OCI-LY1 (cell line): Measurements from ENCODE around the gene CNTN1.
"Not testable (repeated sequence)": the region's sequence is repeated elsewhere in the genome, so short reads cannot be mapped to it uniquely, and the experiment has no call there.

Experiments
- H2AFZ ChIP-seq: fragments of 200-600 bp; sonication (generic), shearing (Covaris generic); 2 replicates; pipeline ENCODE4 v1.6.0; 2014; ENCODE audit warnings: antibody characterized with exemption, mild to moderate bottlenecking, low read length
- H3F3A ChIP-seq: fragments of 200-600 bp; sonication (generic), shearing (Covaris generic); 2 replicates; pipeline ENCODE4 v1.6.0; 2014; ENCODE audit warnings: mild to moderate bottlenecking, antibody characterized with exemption, low read length, moderate library complexity; ENCODE audit not compliant: insufficient read depth
- H3K27ac ChIP-seq: fragments of 200-600 bp; sonication (generic); 2 replicates; pipeline ENCODE4 v1.5.1; 2014; ENCODE audit warnings: low read length, mixed run types, mild to moderate bottlenecking, low read depth; ENCODE audit not compliant: poor library complexity, severe bottlenecking
- H3K27me3 ChIP-seq: fragments of 200-600 bp; sonication (generic); 2 replicates; pipeline ENCODE4 v1.6.0; 2014; ENCODE audit warnings: antibody characterized with exemption, mild to moderate bottlenecking, low read length, moderate library complexity; ENCODE audit not compliant: insufficient read depth
- H3K36me3 ChIP-seq: fragments of 200-600 bp; sonication (generic); 2 replicates; pipeline ENCODE4 v1.6.1; 2014; ENCODE audit warnings: mild to moderate bottlenecking, antibody characterized with exemption, low read length, moderate library complexity, mixed read lengths; ENCODE audit not compliant: insufficient read depth
- H3K4me1 ChIP-seq: fragments of 200-600 bp; sonication (generic); 2 replicates; pipeline ENCODE4 v1.5.1; 2014; ENCODE audit warnings: mild to moderate bottlenecking, low read length, moderate library complexity; ENCODE audit not compliant: insufficient read depth, severe bottlenecking
- H3K4me2 ChIP-seq: fragments of 200-600 bp; sonication (generic), shearing (Covaris generic); 2 replicates; pipeline ENCODE4 v1.6.1; 2014; ENCODE audit warnings: low read length
- H3K4me3 ChIP-seq: fragments of 200-600 bp; sonication (generic); 2 replicates; pipeline ENCODE4 v1.5.1; 2014; ENCODE audit warnings: low read length, low read depth, mild to moderate bottlenecking, mixed read lengths; ENCODE audit not compliant: poor library complexity, severe bottlenecking
- H3K79me2 ChIP-seq: fragments of 200-600 bp; shearing (Covaris generic); 2 replicates; pipeline ENCODE4 v1.6.1; 2016; ENCODE audit warnings: mixed run types, low read length, mixed read lengths; ENCODE audit not compliant: insufficient read depth
- H3K9ac ChIP-seq: fragments of 200-600 bp; sonication (generic), shearing (Covaris generic); 2 replicates; pipeline ENCODE4 v1.6.1; 2014; ENCODE audit warnings: mild to moderate bottlenecking, low read length, mixed read lengths
- H3K9me2 ChIP-seq: fragments of 200-600 bp; sonication (generic), shearing (Covaris generic); 2 replicates; pipeline ENCODE4 v1.6.1; 2014; ENCODE audit warnings: low read depth, mild to moderate bottlenecking, low read length, mixed read lengths
- H3K9me3 ChIP-seq: fragments of 200-600 bp; shearing (Covaris generic); 2 replicates; pipeline ENCODE4 v1.6.1; 2014; ENCODE audit warnings: low read length, mixed read lengths
- H4K20me1 ChIP-seq: fragments of 200-600 bp; sonication (generic), shearing (Covaris generic); 2 replicates; pipeline ENCODE4 v1.6.0; 2016; ENCODE audit warnings: mild to moderate bottlenecking, low read length; ENCODE audit not compliant: insufficient read depth
- CTCF ChIP-seq: fragments of 200-600 bp; sonication (generic), shearing (Covaris generic); IDR thresholded peaks from 2 replicates; pipeline ENCODE4 v1.5.1; 2017; ENCODE audit warnings: mild to moderate bottlenecking, antibody characterized with exemption, low read length, moderate library complexity, mixed read lengths
- EZH2 ChIP-seq: fragments of 200-600 bp; sonication (generic), shearing (Covaris generic); IDR thresholded peaks from 2 replicates; pipeline ENCODE4 v1.8.0; 2017; ENCODE audit warnings: borderline replicate concordance, mixed run types, mild to moderate bottlenecking, antibody characterized with exemption, low read length, moderate library complexity, mixed read lengths

Gene CNTN1

DNA sequence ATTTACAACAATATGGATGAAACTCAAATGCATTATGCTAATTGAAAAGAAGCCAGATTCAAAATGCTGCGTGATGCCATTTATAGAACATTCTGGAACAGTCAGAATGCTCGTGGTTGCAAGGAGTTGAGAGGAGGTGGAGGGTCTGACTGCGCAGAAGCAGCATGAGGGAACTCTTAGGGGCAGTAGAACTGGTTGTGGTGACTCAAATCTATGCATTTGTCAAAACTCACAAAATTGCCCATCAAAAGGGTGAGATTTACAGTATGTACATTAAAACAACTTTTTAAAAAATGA lies 382.2 kb downstream of the CNTN1 start:
- no peak overlapping the region for H3K9ac ChIP-seq
- no peak overlapping the region for H3K27ac ChIP-seq
- no peaks in the 10 kb centered on the region for H3K9me2 ChIP-seq
- no peak overlapping the region for H3K4me3 ChIP-seq
- no peaks in the 10 kb centered on the region for H3K27me3 ChIP-seq
- no peaks in the 10 kb centered on the region for H3K9me3 ChIP-seq
- H3K79me2 ChIP-seq: no peaks in the 10 kb centered on the region
- H3K4me1 ChIP-seq: no peaks in the 10 kb centered on the region
- H2AFZ ChIP-seq: no peak overlapping the region
- H3K4me2 ChIP-seq: no peak overlapping the region
- H3F3A ChIP-seq: no peaks in the 10 kb centered on the region
- TF ChIP-seq EZH2 (no peak), CTCF (no peak)
- H3K36me3 ChIP-seq: no peaks in the 10 kb centered on the region
- no peaks in the 10 kb centered on the region for H4K20me1 ChIP-seq

- Histone ChIP-seq H3K27me3 (no peaks in the 10 kb centered on the region), H3K4me2 (no peak overlapping the region), H3K9me2 (no peaks in the 10 kb centered on the region), H3K27ac (no peak overlapping the region), H3F3A (no peaks in the 10 kb centered on the region), H3K9ac (no peak overlapping the region), H4K20me1 (no peaks in the 10 kb centered on the region), H3K9me3 (no peaks in the 10 kb centered on the region), H3K79me2 (no peaks in the 10 kb centered on the region), H3K36me3 (no peaks in the 10 kb centered on the region), H3K4me3 (no peak overlapping the region), H3K4me1 (no peaks in the 10 kb centered on the region), H2AFZ (no peak overlapping the region)
- TF ChIP-seq CTCF (no peak), EZH2 (no peak)
Measured at GRCh38 chr12:41076114-41076513, 383.9 kb downstream of the CNTN1 start.

DNA sequence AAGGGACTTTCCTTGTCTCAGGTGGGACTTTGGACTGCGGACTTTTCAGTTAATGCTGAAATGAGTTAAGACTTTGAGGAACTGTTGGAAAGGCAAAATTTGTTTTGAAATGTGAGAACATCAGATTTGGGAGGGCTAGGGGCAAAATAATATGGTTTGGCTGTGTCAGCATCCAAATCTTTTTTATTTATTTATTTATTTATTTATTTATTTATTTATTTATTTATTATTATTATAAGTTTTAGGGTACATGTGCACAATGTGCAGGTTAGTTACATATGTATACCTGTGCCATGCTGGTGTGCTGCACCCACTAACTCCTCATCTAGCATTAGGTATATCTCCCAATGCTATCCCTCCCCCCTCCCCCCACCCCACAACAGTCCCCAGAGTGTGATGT lies 389.0 kb downstream of the CNTN1 start:
- H3K9me3 ChIP-seq, H3K4me2 ChIP-seq: not testable (repeated sequence)

GRCh38 chr12:41089438-41089837 lies 397.2 kb downstream of the CNTN1 start:
- no peak overlapping the region for H3K9ac ChIP-seq
- no peaks in the 10 kb centered on the region for H3K27me3 ChIP-seq
- no peaks in the 10 kb centered on the region for H3F3A ChIP-seq
- H3K27ac ChIP-seq: no peak overlapping the region
- no peaks in the 10 kb centered on the region for H3K79me2 ChIP-seq
- TF ChIP-seq CTCF (no peak), EZH2 (no peak)
- H3K4me1 ChIP-seq: no peaks in the 10 kb centered on the region
- H3K36me3 ChIP-seq: no peaks in the 10 kb centered on the region
- no peaks in the 10 kb centered on the region for H3K9me3 ChIP-seq
- H3K9me2 ChIP-seq: peaks cover 3% of the 10 kb centered on the region; the same call in 1 of the 2 replicates
- H2AFZ ChIP-seq: no peak overlapping the region
- no peak overlapping the region for H3K4me3 ChIP-seq
- H3K4me2 ChIP-seq: no peak overlapping the region
- no peaks in the 10 kb centered on the region for H4K20me1 ChIP-seq

More for the DNA sequence above, 389.0 kb downstream of the CNTN1 start:
- not testable (repeated sequence) for H3K36me3 ChIP-seq, H3K4me3 ChIP-seq, H2AFZ ChIP-seq, H3K27me3 ChIP-seq, H3K27ac ChIP-seq, H3K4me1 ChIP-seq, H4K20me1 ChIP-seq, H3K9ac ChIP-seq, H3F3A ChIP-seq, H3K79me2 ChIP-seq, H3K9me2 ChIP-seq
